ENCODE results near the gene IL31. TPM values are rescaled to one million over a fixed set of nuclear protein-coding genes. Genes with fewer than 3 reads are reported as not detected.

IL31 gene
- polyA plus RNA-seq, 2 of the 4 experiments (the other 2 are of a cell fraction) = not detected

DNA sequence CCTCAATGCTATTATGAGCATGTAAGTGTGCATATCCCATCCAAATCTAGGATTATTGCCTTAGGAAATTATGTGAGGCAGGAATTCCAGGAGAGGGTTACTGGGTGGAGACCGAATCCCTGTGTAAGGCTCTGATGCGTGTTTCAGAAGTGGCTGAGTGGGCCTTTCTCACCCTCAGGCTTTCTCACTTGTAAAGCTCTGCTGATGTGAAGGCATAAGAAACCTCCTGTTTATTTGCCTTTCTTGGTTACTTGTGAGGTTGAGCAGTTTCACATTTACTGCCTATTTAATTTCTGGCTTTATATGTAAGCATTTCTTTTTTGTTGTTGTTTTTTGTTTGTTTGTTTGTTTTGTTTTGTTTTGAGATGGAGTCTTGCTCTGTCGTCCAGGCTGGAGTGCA lies 11.0 kb downstream of the IL31 start:
- H3K9me3 ChIP-seq = no peaks in the 10 kb centered on the region
- TF ChIP-seq ZNF302 (CRISPR knock-in tag; IDR thresholded peaks at IDR 0.05) (no peak), HOXA7 (CRISPR knock-in tag; IDR thresholded peaks at IDR 0.05) (no peak), RFX5 (IDR thresholded peaks at IDR 0.05) (no peak), CBX8 (IDR thresholded peaks at IDR 0.05) (no peak), RNF2 (IDR thresholded peaks at IDR 0.05; ENCODE audit: borderline replicate concordance, low read depth) (no peak), ELK1 (IDR thresholded peaks at IDR 0.05; ENCODE audit: low read depth, low read length) (no peak), CHD2 (IDR thresholded peaks at IDR 0.05; ENCODE audit: low read length, partially characterized antibody) (no peak), RARB (CRISPR knock-in tag; IDR thresholded peaks at IDR 0.05) (no peak), CBX2 (IDR thresholded peaks at IDR 0.05; ENCODE audit: borderline replicate concordance, low read depth) (no peak)
- TF ChIP-seq, protein P1, sequence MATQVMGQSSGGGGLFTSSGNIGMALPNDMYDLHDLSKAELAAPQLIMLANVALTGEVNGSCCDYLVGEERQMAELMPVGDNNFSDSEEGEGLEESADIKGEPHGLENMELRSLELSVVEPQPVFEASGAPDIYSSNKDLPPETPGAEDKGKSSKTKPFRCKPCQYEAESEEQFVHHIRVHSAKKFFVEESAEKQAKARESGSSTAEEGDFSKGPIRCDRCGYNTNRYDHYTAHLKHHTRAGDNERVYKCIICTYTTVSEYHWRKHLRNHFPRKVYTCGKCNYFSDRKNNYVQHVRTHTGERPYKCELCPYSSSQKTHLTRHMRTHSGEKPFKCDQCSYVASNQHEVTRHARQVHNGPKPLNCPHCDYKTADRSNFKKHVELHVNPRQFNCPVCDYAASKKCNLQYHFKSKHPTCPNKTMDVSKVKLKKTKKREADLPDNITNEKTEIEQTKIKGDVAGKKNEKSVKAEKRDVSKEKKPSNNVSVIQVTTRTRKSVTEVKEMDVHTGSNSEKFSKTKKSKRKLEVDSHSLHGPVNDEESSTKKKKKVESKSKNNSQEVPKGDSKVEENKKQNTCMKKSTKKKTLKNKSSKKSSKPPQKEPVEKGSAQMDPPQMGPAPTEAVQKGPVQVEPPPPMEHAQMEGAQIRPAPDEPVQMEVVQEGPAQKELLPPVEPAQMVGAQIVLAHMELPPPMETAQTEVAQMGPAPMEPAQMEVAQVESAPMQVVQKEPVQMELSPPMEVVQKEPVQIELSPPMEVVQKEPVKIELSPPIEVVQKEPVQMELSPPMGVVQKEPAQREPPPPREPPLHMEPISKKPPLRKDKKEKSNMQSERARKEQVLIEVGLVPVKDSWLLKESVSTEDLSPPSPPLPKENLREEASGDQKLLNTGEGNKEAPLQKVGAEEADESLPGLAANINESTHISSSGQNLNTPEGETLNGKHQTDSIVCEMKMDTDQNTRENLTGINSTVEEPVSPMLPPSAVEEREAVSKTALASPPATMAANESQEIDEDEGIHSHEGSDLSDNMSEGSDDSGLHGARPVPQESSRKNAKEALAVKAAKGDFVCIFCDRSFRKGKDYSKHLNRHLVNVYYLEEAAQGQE (IDR thresholded peaks at IDR 0.05) = no peak
- TF ChIP-seq, protein P2, sequence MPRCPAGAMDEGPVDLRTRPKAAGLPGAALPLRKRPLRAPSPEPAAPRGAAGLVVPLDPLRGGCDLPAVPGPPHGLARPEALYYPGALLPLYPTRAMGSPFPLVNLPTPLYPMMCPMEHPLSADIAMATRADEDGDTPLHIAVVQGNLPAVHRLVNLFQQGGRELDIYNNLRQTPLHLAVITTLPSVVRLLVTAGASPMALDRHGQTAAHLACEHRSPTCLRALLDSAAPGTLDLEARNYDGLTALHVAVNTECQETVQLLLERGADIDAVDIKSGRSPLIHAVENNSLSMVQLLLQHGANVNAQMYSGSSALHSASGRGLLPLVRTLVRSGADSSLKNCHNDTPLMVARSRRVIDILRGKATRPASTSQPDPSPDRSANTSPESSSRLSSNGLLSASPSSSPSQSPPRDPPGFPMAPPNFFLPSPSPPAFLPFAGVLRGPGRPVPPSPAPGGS (IDR thresholded peaks at IDR 0.05) = no peak
- TF ChIP-seq, protein P3, sequence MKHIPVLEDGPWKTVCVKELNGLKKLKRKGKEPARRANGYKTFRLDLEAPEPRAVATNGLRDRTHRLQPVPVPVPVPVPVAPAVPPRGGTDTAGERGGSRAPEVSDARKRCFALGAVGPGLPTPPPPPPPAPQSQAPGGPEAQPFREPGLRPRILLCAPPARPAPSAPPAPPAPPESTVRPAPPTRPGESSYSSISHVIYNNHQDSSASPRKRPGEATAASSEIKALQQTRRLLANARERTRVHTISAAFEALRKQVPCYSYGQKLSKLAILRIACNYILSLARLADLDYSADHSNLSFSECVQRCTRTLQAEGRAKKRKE (CRISPR knock-in tag; IDR thresholded peaks at IDR 0.05; ENCODE audit: low read depth) = no peak
- WGBS (ENCODE audit: missing lambda C conversion rate) = 65% methylated on average over 3 of the region's 3 CpGs
- FAIRE-seq = no peak
- ATAC-seq = no peak
- no peak overlapping the region for H3K27ac ChIP-seq
- ChIA-PET POLR2A (no interaction called here), CTCF (interaction anchor here (0.6 to 1.2 kb wide), 2 partner anchors 24 to 253 kb away, joined by 3 to 4 read pairs; no protein-coding TSS in a partner anchor)
- DNase-seq (ENCODE audit: low read depth in 1 of 2, low spot score in 1 of 2) = no peak
- H3K4me3 ChIP-seq = no peak overlapping the region
- H3K4me2 ChIP-seq = no peak overlapping the region
- H3K4me1 ChIP-seq = no peaks in the 10 kb centered on the region

- no peak for FAIRE-seq
- WGBS (ENCODE audit: missing lambda C conversion rate) = 63% methylated on average over 8 of the region's 8 CpGs
- POLR2A ChIA-PET = no interaction called here
- Histone ChIP-seq H3K4me3 (no peak overlapping the region), H3K9me3 (no peaks in the 10 kb centered on the region), H3K27ac (no peak overlapping the region), H3K4me1 (no peaks in the 10 kb centered on the region), H3K4me2 (no peak overlapping the region)
- TF ChIP-seq FOSL2 (IDR thresholded peaks at IDR 0.05) (no peak), FOSL2 (CRISPR knock-in tag; IDR thresholded peaks at IDR 0.05) (no peak), RARB (CRISPR knock-in tag; IDR thresholded peaks at IDR 0.05) (no peak), HOXA7 (CRISPR knock-in tag; IDR thresholded peaks at IDR 0.05) (no peak), PBX3 (IDR thresholded peaks at IDR 0.05) (no peak), ZNF302 (CRISPR knock-in tag; IDR thresholded peaks at IDR 0.05) (no peak), MAZ (IDR thresholded peaks at IDR 0.05; ENCODE audit: borderline replicate concordance, low read depth, low read length) (no peak), ZC3H11A (IDR thresholded peaks at IDR 0.05) (no peak), KDM5A (IDR thresholded peaks at IDR 0.05) (no peak), POLR2A (IDR thresholded peaks at IDR 0.05; ENCODE audit: low read length) (no peak), GATA3 (IDR thresholded peaks at IDR 0.05; ENCODE audit: borderline replicate concordance) (no peak), RFX5 (IDR thresholded peaks at IDR 0.05) (no peak), SMC3 (IDR thresholded peaks at IDR 0.05) (no peak), NR3C1 (IDR thresholded peaks at IDR 0.05) (no peak)
- TF ChIP-seq, protein P3 (CRISPR knock-in tag; IDR thresholded peaks at IDR 0.05; ENCODE audit: low read depth) = no peak
- TF ChIP-seq, protein P2 (IDR thresholded peaks at IDR 0.05) = no peak
- TF ChIP-seq, protein P4, sequence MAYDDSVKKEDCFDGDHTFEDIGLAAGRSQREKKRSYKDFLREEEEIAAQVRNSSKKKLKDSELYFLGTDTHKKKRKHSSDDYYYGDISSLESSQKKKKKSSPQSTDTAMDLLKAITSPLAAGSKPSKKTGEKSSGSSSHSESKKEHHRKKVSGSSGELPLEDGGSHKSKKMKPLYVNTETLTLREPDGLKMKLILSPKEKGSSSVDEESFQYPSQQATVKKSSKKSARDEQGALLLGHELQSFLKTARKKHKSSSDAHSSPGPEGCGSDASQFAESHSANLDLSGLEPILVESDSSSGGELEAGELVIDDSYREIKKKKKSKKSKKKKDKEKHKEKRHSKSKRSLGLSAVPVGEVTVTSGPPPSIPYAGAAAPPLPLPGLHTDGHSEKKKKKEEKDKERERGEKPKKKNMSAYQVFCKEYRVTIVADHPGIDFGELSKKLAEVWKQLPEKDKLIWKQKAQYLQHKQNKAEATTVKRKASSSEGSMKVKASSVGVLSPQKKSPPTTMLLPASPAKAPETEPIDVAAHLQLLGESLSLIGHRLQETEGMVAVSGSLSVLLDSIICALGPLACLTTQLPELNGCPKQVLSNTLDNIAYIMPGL (CRISPR knock-in tag; IDR thresholded peaks at IDR 0.05; ENCODE audit: borderline replicate concordance) = no peak
- no peak for ATAC-seq
- no peak for DNase-seq (ENCODE audit: low read depth in 1 of 2, low spot score in 1 of 2)
- CTCF ChIA-PET = interaction anchor here (1.2 kb wide), 2 partner anchors 23 to 38 kb away, joined by 3 to 4 read pairs; no protein-coding TSS in a partner anchor
These were observed 12.3 kb downstream of the IL31 start for GRCh38 chr12:122161682-122162081.
